GM18517 (cell line): ENCODE data around the gene TRPC3.
A peak's percentile ranks its signal among the peaks of the same experiment; 100 is the strongest.
"Not testable (repeated sequence)": the region's sequence is repeated elsewhere in the genome, so short reads cannot be mapped to it uniquely, and the experiment has no call there.

ENCODE experiments used
- ATAC-seq: cut with Tn5 transposase; IDR thresholded peaks from one replicate; pipeline ENCODE4 v1.9.1; 2021; ENCODE audit warnings: mild to moderate bottlenecking, moderate library complexity; ENCODE audit not compliant: unreplicated experiment

TRPC3 gene

GRCh38 chr4:121950212-121950679, 1.6 kb downstream of the TRPC3 start:
- peak; percentile 80 for ATAC-seq

GRCh38 chr4:121946644-121947043, 5.2 kb downstream of the TRPC3 start:
- no peak for ATAC-seq

GRCh38 chr4:121943941-121944340, 7.9 kb downstream of the TRPC3 start:
- no peak for ATAC-seq

GRCh38 chr4:121939690-121940089, 12.2 kb downstream of the TRPC3 start:
- ATAC-seq: no peak

- no peak for ATAC-seq
These were observed 13.4 kb downstream of the TRPC3 start for GRCh38 chr4:121938282-121939092.

- no peak for ATAC-seq
These were observed 15.8 kb downstream of the TRPC3 start for GRCh38 chr4:121936101-121936500.

GRCh38 chr4:121934635-121935034, 17.2 kb downstream of the TRPC3 start:
- ATAC-seq: no peak

- ATAC-seq: no peak
These were observed 19.5 kb downstream of the TRPC3 start for GRCh38 chr4:121932212-121932974.

GRCh38 chr4:121930304-121930703, 21.6 kb downstream of the TRPC3 start:
- no peak for ATAC-seq

GRCh38 chr4:121927948-121928347, 23.9 kb downstream of the TRPC3 start:
- no peak for ATAC-seq

- ATAC-seq: not testable (repeated sequence)
These were observed 25.4 kb downstream of the TRPC3 start for GRCh38 chr4:121926490-121926889.

GRCh38 chr4:121923306-121923705, 28.6 kb downstream of the TRPC3 start:
- ATAC-seq: no peak

GRCh38 chr4:121913667-121914066, 38.2 kb downstream of the TRPC3 start:
- no peak for ATAC-seq

- no peak for ATAC-seq
These were observed 43.5 kb downstream of the TRPC3 start for GRCh38 chr4:121908346-121908745.

GRCh38 chr4:121900132-121900983, 51.5 kb downstream of the TRPC3 start:
- ATAC-seq: peak; percentile 85

- ATAC-seq: no peak
These were observed 53.7 kb downstream of the TRPC3 start for GRCh38 chr4:121898150-121898549.

GRCh38 chr4:121888134-121888533, 63.7 kb downstream of the TRPC3 start:
- ATAC-seq: no peak

GRCh38 chr4:121885115-121885514, 66.7 kb downstream of the TRPC3 start:
- no peak for ATAC-seq

- no peak for ATAC-seq
These were observed 70.7 kb downstream of the TRPC3 start for GRCh38 chr4:121881158-121881557.

- ATAC-seq: no peak
These were observed 72.7 kb downstream of the TRPC3 start for GRCh38 chr4:121879135-121879534.
